Effector CD8-positive, alpha-beta T cell (primary cell): ENCODE results near the gene IGF2.

Experiments used
- DNase-seq: peaks from one replicate; lab custom pipeline; 2025; lab: John Stamatoyannopoulos, UW

The IGF2 gene

DNA sequence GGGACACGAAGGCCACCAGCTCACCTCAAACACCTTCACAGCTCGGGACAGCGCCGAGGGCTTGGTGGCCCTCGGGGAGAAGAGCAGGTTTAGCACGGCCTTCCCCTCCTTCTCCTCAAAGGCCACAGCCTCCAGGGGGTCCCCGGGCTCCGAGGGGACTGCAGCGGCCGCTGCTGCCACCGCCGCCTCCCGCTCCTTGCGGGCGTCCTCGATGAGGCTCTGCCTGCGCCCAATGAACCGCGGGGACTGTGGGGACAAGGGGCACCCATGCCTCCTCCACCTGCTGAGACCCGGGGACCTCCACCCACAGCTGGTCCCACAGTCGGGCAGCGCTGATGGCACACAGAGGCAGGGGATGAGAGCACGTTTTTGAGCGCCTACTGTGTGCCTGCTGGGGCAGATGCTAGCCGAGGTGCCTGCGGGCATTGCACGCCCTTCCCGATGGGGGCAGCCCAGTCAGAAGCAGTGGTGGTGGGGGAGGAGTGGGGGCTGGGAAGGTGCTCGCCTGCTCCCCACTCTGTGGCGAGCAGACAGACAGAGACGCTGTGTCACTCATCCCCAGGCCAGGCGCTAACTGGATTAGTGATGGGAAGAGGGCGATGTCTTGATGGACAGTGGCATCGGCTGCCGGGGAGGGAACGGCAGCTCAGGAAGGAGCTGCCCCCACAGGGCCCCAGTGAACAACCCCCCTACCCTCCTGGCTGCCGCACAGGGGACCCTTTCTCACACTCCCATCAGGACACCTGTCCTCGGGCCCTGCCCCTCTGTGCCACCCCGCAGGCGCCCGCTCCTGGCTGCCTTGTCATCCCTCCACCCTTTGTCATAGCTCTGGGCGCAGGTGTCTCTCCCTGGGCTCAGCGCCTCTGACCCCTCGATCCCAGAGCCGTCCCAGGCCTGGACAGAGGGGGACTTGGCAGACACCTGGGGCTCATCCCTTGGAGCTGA lies 30.7 kb upstream of the IGF2 start:
- DNase-seq = no peak

DNA sequence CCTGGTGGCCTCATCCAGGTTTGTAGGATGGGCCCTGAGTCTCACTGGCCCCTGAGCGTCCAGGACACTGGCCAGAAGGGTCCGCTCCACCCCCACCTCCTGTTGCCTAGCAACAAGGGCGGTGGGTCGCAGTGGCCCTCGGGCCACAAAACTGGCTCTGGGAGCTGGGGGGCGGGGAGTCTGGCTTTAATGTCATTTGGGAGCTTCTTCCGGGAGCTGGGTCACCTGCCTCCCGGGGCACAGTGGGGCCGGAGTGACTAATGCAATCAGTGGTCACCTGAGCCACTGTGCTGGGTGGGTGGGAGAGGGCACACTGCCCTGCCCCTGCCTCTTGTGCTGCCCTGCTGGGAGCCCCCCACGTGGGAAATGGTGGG lies 29.8 kb upstream of the IGF2 start:
- DNase-seq = no peak

DNA sequence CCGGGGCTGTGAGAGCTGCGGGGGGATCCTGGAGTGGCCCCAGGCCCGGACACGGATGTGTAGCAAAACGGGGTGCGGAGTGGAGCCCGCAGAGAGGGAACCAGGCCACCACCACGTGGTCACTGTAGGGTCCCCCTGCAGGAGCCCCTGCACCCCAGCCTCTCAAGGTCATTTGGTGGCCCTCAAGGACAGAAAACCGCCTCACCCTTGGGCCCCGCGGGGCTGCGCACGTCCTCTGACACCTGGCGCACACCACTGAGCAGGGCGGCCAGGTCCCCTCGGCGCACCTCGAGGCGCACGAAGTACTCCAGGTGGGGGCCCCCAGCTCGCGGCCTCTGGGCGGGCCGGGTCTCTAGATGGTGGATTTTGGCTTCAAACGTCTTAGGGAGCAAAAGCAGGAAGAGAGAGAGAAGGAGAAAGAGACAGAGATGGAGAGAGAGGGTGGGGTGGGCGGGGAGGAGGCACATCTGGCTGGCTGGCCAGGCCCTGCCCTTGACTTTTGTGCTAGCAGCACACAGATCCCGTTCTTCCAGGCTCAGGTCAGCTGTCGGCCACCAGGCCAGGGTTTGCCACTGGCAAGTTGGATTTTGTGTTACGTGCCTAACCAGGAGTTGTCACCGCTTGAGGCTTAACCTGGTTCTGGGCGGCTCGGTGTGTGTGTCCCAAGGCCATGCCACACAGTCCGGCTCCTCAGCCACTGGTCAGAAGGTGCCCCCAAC lies 29.3 kb upstream of the IGF2 start:
- no peak for DNase-seq

DNA sequence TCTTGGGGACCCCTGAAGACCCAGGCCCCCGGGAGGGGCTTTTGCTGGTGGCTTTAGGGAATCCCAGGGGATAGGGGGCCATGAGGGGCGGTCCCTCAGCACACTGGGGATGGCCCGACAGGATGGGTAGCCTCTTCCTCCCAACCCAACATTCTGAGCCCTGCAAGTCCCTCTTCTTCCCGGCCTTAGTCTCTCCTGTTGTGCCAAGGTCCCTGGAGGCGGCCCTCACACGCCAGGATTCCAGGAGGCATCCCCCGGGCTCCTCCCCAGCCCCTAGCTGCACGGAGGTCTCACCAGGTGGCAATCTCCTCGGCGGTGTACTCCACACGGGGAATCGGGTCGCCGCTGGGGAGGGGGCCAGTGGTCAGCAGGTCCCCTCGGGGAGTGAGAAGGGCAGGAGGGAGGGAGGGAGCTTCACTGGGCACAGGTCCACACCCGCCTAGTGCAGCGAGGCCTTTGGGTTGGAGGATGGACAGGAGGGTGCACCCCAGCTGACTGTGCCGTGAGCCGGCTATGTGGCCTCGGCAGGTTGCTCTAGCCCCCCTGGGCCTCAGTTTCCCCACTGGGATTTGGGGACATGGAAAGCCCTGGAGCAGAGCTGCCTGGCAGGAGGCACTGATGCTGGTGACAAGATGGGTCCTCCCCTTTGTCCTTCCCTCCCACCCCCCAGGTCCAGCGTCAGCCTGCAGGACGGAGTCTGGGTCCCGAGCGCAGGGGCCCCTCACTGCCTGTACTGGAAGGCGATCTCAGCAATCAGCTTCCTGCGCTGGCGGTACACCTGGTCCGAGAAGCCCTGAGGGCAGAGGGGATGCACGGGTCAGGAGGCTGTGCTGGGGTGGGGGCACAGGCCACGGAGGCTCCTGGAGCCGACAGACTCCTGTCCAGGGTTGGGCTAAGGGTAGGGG lies 28.2 kb upstream of the IGF2 start:
- no peak for DNase-seq

DNA sequence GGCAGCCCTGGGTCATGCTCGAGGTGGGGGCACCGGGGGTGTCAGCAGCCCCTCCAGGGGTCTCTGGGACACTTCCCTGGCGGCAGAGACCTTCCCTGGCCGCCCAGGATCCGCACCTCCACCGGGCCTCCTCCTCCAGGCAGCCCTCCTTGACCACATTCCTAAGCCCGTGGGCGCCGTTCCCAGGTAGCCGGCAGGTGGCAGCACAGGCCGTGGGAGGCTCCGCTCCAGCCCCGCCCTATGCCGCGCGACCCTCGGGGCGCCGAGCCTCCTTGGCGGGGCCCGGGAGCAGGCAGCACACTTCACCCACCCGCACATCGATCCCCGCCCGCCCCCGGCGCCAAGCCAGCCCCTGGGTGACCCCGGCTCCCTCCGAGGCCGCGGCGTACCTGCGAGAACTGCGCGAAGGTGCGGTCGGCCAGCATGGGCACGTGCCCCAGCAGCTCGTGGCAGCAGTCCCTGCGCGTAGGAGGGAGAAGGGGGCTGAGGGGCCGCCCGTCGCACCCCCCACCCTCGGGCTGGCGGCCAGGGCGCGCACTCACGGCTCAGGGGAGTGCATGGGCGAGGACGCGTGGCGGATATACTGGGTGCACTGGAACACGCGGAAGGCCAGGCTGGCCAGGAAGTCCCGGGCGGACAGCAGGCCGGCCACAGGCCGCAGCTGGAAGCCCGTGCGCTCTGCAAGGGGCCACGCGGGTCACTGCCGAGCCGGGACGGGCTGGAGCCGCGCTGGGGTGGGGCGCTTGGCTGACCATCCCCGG lies 27.1 kb upstream of the IGF2 start:
- DNase-seq = peak; percentile 31

DNA sequence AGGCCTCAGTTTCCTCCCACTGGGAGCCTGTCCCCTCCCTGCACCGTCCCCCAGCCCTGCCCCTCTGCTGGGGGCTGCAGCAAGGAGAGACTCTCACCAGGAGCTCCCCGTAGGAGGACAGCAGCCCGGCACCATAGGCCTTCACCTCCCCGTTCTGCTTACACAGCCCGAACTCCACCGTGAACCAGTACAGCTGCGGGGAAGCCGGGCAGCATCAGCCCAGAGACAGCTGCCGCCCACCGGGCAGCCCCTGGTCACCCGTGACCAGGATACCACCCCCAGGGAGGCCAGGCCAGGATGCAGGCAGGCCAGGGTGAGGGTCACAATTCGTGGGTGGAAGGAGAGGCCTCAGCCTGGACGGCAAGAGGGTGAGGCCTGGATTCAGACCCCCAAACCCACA lies 26.4 kb upstream of the IGF2 start:
- no peak for DNase-seq

DNA sequence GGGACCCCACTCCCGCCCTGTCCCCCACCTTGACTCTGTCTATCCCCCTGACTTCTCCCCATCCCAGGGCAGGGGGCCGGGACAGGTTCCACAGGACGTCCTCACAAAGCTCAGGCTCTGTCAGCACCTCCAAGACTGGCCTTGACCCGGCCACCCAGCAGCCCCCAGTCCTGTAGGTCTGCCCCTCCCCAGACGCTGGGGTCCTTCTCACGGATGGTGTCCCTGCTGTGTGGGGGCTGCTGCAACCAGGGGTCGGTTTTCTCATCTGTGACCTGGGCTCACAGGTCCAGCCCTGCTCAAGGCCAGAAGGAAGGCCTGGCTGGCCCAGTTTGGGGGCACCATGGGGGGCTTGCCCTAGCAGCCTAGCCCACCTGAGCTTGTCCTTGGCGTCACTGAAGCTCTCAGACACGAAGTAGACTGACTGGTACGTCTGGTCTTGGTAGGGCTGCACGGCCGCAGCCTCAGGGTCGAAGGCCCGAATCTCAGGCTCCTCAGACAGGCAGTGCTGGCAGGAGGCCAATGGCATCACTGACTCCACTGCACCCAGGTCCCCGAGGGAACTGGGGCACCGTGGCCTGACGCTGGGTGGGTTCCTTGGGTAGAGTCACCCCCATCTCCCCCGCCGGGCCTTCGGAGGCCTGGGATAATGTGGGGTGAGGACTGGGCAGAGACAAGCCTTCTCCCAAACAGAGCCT lies 25.8 kb upstream of the IGF2 start:
- no peak for DNase-seq

DNA sequence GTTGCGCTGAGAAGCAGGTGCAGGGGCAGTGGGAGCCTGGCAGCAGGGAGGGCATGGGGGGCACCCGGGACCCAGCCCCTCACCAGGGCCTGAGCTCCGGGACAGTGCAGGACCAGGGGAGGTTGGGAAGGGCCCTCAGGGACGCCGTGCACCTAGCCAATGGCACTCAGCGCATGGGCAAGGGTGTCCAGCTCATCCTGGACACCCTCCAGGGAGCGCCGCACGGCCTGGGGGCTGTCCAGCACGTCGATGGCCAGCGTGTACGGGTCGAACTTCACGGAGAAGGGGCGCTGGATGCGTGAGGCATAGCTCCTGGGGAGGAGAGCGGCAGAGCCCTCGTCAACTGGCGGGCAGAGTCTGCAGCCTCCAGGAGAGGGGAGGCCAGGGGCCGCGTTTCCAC lies 24.9 kb upstream of the IGF2 start:
- DNase-seq = no peak

DNA sequence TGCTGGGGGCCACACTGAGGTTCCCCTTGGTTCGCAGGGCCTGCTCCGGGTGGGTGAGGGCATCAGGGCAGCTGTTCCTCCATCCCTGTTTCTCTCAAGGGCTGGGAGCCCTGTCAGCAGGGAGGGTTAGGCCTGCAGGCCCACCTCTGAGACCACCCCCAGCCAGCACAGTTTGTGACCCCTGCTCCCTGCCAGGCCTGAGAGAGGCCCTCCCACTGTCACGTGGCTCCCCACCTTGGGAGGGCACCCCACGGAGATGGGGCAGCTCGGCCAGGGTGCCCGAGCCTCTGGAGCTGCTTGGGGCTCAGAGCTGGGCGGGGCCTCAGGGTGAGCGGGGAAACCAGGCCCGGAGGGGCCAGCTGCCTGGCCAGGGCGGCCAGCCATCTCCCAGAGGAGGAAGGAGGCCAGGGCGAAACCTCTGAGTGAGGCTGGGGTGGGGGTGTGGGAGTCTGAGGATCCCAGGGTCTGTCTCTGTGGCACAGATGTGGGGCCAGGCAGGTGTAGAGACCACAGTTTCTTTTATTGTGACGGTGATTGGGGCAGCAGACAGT lies 24.3 kb upstream of the IGF2 start:
- no peak for DNase-seq

DNA sequence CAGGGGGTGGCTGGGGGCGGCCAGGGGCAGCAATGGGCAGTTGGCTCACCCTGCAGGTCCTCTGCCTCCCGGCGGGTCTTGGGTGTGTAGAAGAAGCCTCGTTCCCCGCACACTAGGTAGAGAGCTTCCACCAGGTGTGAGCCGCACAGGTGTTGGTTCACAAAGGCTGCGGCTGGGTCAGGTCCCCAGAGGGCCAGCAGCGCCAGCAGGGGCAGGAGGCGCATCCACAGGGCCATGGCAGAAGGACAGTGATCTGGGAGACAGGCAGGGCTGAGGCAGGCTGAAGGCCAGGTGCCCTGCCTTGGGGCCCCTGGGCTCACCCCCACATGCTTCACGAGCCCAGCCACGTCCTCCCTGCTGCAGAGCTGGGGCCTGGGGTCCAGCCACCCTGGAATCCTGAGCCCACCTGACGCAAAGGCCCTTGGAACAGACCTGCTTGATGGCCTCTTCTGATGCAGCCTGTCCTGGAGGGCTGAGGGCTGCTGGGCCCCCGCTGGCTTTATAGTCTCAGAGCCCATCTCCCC lies 21.6 kb upstream of the IGF2 start, which contains the start of gene INS:
INS (minus strand) TSS at position 474 of the 524 bp plus-strand sequence; CDS start at position 236, 238 bp downstream.
- DNase-seq = no peak

DNA sequence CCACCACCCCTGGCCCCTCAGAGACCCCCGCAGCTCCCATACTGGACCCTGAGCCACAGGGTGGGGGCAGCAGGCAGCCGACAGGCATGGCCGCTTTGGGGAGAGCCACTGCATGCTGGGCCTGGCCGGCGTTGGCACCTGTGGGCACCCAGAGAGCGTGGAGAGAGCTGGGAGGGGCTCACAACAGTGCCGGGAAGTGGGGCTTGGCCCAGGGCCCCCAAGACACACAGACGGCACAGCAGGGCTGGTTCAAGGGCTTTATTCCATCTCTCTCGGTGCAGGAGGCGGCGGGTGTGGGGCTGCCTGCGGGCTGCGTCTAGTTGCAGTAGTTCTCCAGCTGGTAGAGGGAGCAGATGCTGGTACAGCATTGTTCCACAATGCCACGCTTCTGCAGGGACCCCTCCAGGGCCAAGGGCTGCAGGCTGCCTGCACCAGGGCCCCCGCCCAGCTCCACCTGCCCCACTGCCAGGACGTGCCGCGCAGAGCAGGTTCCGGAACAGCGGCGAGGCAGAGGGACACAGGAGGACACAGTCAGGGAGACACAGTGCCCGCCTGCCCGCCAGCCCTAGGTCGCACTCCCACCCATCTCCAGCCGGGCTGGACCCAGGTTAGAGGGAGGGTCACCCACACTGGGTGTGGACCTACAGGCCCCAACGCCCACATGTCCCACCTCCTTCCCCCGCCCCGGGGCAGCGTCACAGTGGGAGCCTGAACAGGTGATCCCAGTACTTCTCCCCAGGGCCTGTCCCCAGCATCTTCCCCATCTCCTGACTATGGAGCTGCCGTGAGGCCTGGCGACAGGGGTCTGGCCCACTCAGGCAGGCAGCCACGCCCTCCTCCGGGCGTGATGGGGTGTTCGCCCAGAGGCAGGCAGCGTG lies 20.6 kb upstream of the IGF2 start:
- DNase-seq = no peak

DNA sequence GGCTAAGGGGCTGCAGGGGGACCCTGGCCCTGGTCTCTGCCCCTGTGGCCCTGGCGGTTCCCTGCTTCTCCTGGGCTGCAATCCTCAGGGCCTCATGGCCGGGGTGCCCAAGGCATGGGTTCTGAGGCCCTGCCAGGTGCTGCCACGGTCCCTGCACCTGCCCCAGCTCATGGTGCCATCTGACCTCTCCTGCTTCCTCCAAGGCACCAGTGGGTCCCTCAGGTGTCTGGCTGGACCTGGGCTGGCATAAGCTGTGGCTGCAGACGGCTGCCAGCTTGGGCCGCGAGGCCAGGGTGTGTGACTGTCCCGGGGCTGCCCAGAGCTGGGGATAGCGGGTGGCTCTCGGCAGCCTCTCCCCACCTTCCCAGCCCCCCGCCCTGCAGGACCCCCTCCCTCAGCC lies 19.8 kb upstream of the IGF2 start:
- DNase-seq = no peak

DNA sequence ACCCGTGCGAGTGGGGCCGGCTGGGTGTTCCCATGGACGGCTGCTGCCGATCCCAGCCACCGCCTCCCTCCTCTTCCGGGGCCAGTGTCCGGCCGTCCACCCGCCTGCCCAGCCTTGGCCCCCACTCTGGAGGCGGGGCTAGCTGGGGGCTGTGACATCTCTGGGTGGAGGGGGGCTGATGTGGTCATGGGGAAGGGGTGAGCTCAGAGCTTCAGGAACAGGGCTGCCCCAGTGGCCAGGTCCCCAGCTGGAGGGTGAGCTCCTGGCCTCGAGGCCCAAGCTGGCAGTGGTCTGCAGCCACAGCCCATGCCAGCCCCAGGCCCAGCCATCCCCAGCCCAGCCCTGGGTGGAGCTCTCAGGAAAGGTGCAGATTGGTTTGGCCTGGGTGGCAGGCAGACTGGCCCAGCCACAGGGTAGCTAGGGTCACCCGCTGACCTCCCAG lies 19.1 kb upstream of the IGF2 start:
- no peak for DNase-seq

DNA sequence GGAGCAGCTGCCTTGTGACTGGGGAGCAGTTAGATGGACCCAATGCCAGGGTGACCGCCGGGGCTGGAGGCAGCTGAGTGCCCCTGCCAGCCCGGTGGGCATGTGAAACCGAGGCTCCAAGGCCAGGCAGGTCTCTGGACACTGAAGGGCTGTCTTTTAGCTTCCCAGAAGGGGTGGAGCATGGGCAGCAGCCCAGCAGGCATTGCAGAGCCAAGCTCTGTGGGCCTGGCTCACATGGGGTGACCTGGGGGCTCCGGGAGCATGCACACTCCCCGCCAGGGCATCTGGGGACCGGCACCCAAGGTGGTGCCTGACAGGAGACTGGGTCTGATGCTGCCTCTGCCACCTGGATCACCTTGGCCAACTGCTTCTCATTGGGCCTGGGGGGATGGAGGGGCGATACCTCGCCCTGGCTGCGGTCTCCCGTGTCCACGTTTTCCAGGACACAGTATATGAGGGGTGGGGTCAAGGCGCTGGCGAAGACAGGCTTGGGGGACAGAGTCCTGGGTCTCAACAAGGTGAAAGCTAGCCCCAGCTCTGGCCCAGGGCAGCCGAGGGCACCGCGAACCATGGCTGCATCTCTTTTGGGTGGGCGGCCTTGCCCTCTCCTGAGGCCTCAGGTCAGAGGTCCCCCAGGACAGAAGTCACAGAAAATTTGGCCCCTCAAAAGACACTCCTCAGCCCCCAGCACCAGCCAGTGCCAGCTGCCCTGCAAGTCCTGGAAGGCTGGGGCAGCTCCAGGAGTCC lies 18.3 kb upstream of the IGF2 start:
- no peak for DNase-seq

DNA sequence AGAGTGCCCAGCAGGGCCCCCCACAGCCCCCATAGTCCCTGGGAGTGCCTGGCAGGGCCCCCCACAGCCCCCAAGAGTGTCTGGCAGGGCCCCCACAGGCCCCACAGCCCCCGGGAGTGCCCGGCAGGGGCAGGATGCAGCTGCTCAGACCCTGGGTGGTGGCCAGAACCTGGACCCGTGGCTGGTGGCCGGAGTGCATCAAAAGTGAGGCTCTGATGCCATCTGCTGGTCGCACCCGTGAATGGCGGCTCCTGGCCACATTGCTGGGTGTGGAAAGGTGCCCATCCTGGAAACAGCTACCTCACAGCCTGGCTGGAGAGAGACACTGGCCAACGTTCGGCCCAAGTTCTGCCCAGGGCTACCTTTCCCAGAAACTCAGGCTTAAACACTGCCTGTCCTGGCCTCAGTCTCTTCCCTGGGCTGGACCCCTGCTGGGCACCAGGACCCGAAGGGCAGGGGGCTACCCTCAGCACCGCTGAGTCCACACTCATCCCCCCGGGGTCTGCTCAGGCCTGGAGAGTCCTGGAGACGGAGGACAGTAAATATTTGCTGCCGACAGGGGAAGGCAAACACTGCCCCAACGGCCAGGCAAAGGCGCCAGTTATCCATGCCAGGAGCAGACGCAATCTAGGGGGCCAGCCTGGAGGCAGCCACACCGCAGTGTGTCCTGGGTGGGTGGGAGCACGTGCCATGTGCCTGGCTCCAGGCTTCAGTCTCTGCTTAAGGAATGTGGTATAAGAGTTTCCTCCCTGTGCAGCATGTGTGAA lies 17.4 kb upstream of the IGF2 start:
- DNase-seq = peak; percentile 28

DNA sequence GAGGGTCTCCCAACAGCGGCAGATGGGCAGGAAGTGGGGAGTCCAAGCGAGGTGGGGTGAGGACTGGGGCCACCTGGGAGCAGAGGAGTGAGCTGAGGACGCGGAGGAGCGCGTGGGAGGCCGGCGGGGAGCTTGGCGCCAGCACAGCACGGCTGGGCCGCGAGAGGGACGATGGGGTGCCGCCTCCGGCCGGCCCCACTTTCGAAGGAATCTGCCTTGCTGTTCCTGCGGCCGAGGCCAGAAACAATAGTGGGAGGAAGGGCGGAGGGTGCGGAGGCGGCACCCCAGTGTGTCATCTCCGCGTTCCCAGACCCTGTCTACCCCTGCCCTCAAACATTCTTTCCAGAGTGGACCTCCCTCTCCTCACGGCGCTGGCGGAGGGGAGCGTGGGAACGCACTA lies 16.3 kb upstream of the IGF2 start:
- no peak for DNase-seq

DNA sequence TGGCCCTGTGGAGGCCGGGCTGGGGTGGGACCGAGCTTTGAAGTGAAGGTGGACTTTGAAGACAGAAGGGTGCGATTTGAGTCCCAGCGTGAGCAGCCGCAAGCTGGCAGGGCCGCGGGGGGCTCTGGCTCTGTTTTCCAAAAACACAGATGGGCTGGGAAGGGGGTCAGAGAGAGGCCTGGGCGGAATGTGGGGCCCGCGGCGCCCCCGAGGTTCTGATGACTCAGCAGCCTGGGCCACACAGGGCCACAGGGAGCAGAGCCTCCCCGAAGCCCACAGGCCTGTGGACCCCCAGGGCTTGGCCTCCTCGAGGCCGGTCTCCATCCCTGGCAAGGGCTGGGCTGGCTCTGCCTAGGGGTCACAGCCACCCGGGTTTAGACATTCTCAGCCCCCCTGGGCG lies 15.7 kb upstream of the IGF2 start:
- DNase-seq = no peak

DNA sequence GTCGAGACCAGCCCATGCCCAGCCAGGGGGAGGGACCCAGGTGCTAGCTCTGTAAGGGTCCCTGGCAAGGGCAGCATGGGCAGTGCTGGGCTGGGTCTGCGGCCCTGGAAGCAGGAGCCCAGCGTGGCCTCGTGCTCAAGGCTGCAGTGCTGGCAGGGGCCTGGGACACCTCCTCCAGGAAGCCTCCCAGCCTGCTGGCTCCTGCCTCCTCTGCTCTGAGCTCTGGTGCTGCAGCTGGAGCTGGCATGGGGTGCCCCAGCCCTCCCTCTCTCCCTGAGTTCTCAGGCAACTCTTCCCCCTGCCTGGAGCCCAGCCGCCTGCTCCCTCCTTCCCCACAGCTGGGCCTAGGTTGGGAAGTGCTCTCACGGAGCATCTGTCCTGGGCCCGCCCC lies 15.0 kb upstream of the IGF2 start:
- DNase-seq = no peak
